K562 (cell line): Measurements from ENCODE around the gene TBL2. TPM values are rescaled to one million over a fixed set of nuclear protein-coding genes. Genes with fewer than 3 reads are reported as not detected.
A peak's percentile ranks its signal among the peaks of the same experiment; 100 is the strongest.

Experiments
- ATAC-seq: fragments of 200-7000 bp; cut with Tn5 transposase; 3 replicates; pipeline ENCODE4 v1.9.1; 2020; ENCODE audit warnings: moderate library complexity
- BruUV-seq: library from RNA; stranded (reverse); fragments of 400-500 nt; replicated peaks from 2 replicates; lab custom pipeline; 2021; lab: Mats Ljungman, UMichigan
- CTCF ChIA-PET: fragments of 300-600 bp; formaldehyde crosslinking; extraction: SDS; loops from one replicate; lab custom pipeline; 2021; ENCODE audit warnings: low intra/inter-chr PET ratio; lab: Yijun Ruan, JAX
- POLR2A ChIA-PET: fragments of 300-600, 350-650 bp; sonication (Branson Sonifier 250); formaldehyde crosslinking; extraction: SDS; loops from one replicate; lab custom pipeline; 2021; ENCODE audit warnings: antibody characterized with exemption, inconsistent platforms; lab: Yijun Ruan, JAX
- DNase-seq, 4 experiments: peaks; one replicate each; pipeline versions ENCODE4 v3.0.0 to v3.0.0-alpha.2; 2011 to 2018; ENCODE audit warnings: low spot score in 3 of 4, mixed read lengths in 3 of 4; ENCODE audit errors: extremely low read depth in 1 of 4
- FAIRE-seq: peaks from 2 replicates; lab custom pipeline; 2011; peaks lifted over from hg19 to GRCh38; lab: Jason Lieb, UNC
- H2AFZ ChIP-seq: 2 replicates; pipeline ENCODE4 v1.6.0; 2011; ENCODE audit warnings: low read depth, low read length, control low read depth, inconsistent platforms
- H3K27ac ChIP-seq: fragments of 200-600 bp; 3 replicates; pipeline ENCODE4 v1.8.0; 2011; ENCODE audit warnings: low read depth, mild to moderate bottlenecking, control low read depth, inconsistent platforms, low read length, moderate library complexity, mixed read lengths; ENCODE audit errors: extremely low read depth
- H3K27me3 ChIP-seq, 2 experiments: fragments of 300-600 bp in 1 of 2; 2 replicates in 1 of 2; 3 replicates in 1 of 2; pipeline versions ENCODE4 v1.6.0 to v1.8.0; 2011; ENCODE audit warnings: inconsistent platforms in 2 of 2, low read length in 2 of 2, mild to moderate bottlenecking in 1 of 2, mixed read lengths in 1 of 2, moderate library complexity in 1 of 2; ENCODE audit not compliant: control insufficient read depth in 2 of 2, insufficient read depth in 2 of 2
- H3K36me3 ChIP-seq: fragments of 300-600 bp; 3 replicates; pipeline ENCODE4 v1.8.0; 2011; ENCODE audit warnings: mild to moderate bottlenecking, low read length, inconsistent platforms; ENCODE audit not compliant: control insufficient read depth, insufficient read depth
- H3K4me1 ChIP-seq, 2 experiments: fragments of 200-600 bp in 1 of 2; replicated peaks in 1 of 2; 2 replicates in 1 of 2; 3 replicates in 1 of 2; pipeline versions ENCODE4 v1.5.1 to v1.8.0; 2011; ENCODE audit warnings: inconsistent platforms in 2 of 2, low read length in 2 of 2, mild to moderate bottlenecking in 1 of 2, mixed read lengths in 1 of 2, moderate library complexity in 1 of 2; ENCODE audit not compliant: control insufficient read depth in 2 of 2, insufficient read depth in 2 of 2
- H3K4me2 ChIP-seq: 2 replicates; pipeline ENCODE4 v1.6.1; 2011; ENCODE audit warnings: low read length, control low read depth, inconsistent platforms, mixed read lengths; ENCODE audit not compliant: insufficient read depth
- H3K4me3 ChIP-seq: fragments of 200-600 bp; sonication (generic), shearing (Covaris generic); 2 replicates; pipeline ENCODE4 v1.5.1; 2016; ENCODE audit warnings: control low read depth, inconsistent platforms
- H3K79me2 ChIP-seq: fragments of 200-600 bp; 3 replicates; pipeline ENCODE4 v1.8.0; 2011; ENCODE audit warnings: low read length, inconsistent platforms; ENCODE audit not compliant: control insufficient read depth, insufficient read depth
- H3K9ac ChIP-seq, 2 experiments: 2 replicates each; pipeline versions ENCODE4 v1.6.0 to v1.6.1; 2011; ENCODE audit warnings: low read depth in 2 of 2, low read length in 2 of 2, control low read depth in 1 of 2, inconsistent platforms in 1 of 2, mild to moderate bottlenecking in 1 of 2, mixed read lengths in 1 of 2; ENCODE audit not compliant: insufficient read depth in 1 of 2
- H3K9me1 ChIP-seq: one replicate; pipeline ENCODE4 v1.6.0; 2011; ENCODE audit warnings: inconsistent platforms, mild to moderate bottlenecking, low read length, moderate library complexity; ENCODE audit not compliant: control insufficient read depth, insufficient read depth
- H3K9me3 ChIP-seq: replicated peaks from 2 replicates; pipeline ENCODE4 v1.5.1; 2011; ENCODE audit warnings: low read depth, low read length, inconsistent platforms; ENCODE audit not compliant: control insufficient read depth, insufficient read depth
- H4K20me1 ChIP-seq: replicated peaks from 2 replicates; pipeline ENCODE4 v1.6.1; 2011; ENCODE audit warnings: low read length, inconsistent platforms, mixed read lengths; ENCODE audit not compliant: control insufficient read depth, insufficient read depth
- CEBPG ChIP-seq, 3 experiments: fragments of 200-800 bp in 1 of 3; sonication (Bioruptor generic) in 1 of 3; sonication (generic) in 1 of 3; formaldehyde crosslinking in 1 of 3; IDR thresholded peaks in 2 of 3; conservative IDR thresholded peaks in 1 of 3; 2 replicates each; pipeline versions ENCODE4 v1.6.1 to v1.8.0; 2016 to 2022; ENCODE audit warnings: missing compliant biosample characterization in 2 of 3, missing genetic modification characterization in 2 of 3, mild to moderate bottlenecking in 1 of 3, missing genetic modification reagents in 1 of 3
- FOXK1 ChIP-seq: sonication (generic); formaldehyde crosslinking; IDR thresholded peaks from 2 replicates; pipeline ENCODE4 v1.8.0; 2022; ENCODE audit warnings: missing genetic modification reagents, mild to moderate bottlenecking, borderline replicate concordance
- HIVEP1 ChIP-seq: fragments of 250-450 bp; sonication (Bioruptor Pico); IDR thresholded peaks from 2 replicates; pipeline ENCODE4 v1.4.0; 2020; ENCODE audit warnings: mild to moderate bottlenecking
- HMBOX1 ChIP-seq: sonication (generic); IDR thresholded peaks from 2 replicates; pipeline ENCODE4 v1.6.1; 2016
- NCOA1 ChIP-seq: fragments of 450-650 bp; IDR thresholded peaks from 2 replicates; pipeline ENCODE4 v1.6.1; 2016; ENCODE audit warnings: low read depth
- SMARCC2 ChIP-seq: fragments of 450-650 bp; IDR thresholded peaks from 2 replicates; pipeline ENCODE4 v1.6.1; 2017; ENCODE audit warnings: antibody characterized with exemption, moderate library complexity, mild to moderate bottlenecking, low read depth
- SRSF3 ChIP-seq: fragments of 200-400 bp; formaldehyde crosslinking; IDR thresholded peaks from 2 replicates; pipeline ENCODE4 v1.6.1; 2016; ENCODE audit warnings: mild to moderate bottlenecking, low read length, moderate library complexity; ENCODE audit not compliant: insufficient read depth
- THAP7 ChIP-seq: fragments of 250-450 bp; sonication (Bioruptor Pico); IDR thresholded peaks from 2 replicates; pipeline ENCODE4 v1.5.0; 2021
- TRIM24 ChIP-seq, 2 experiments: fragments of 450-650 bp; IDR thresholded peaks; 2 replicates each; pipeline ENCODE4 v1.6.1; 2016
- ZBTB34 ChIP-seq: fragments of 250-450 bp; sonication (Bioruptor Pico); IDR thresholded peaks from 2 replicates; pipeline ENCODE4 v1.8.0; 2021; ENCODE audit warnings: mild to moderate bottlenecking, moderate library complexity
- ZBTB43 ChIP-seq: sonication (generic); formaldehyde crosslinking; IDR thresholded peaks from 2 replicates; pipeline ENCODE4 v1.8.0; 2023; ENCODE audit warnings: mild to moderate bottlenecking, missing genetic modification reagents
- ZNF121 ChIP-seq: sonication (generic); formaldehyde crosslinking; conservative IDR thresholded peaks from 2 replicates; pipeline ENCODE4 v1.8.0; 2022; ENCODE audit warnings: missing genetic modification reagents
- ZNF592 ChIP-seq: fragments of 450-650 bp; IDR thresholded peaks from 2 replicates; pipeline ENCODE4 v1.6.1; 2017; ENCODE audit warnings: antibody characterized with exemption, mild to moderate bottlenecking
- ZNF764 ChIP-seq: fragments of 250-450 bp; sonication (Bioruptor Pico); IDR thresholded peaks from 2 replicates; pipeline ENCODE4 v1.4.0; 2020; ENCODE audit warnings: low read depth, mild to moderate bottlenecking, moderate library complexity
- WGBS: fragments of 100-300 bp; shearing (Covaris generic); methylation state at CpG from one replicate; pipeline ENCODE4 v1.1.6; 2016; ENCODE audit warnings: low coverage, mixed read lengths; ENCODE audit not compliant: insufficient coverage; ENCODE audit errors: missing lambda C conversion rate; 5-methylcytosine and 5-hydroxymethylcytosine counted together
- in situ Hi-C: fragments of 300-500 bp; cut with MboI; formaldehyde crosslinking; loops from 4 replicates; pipeline ENCODE4 v1.15.0; 2018; ENCODE audit warnings: inconsistent platforms, mixed read lengths
- intact Hi-C: fragments of 100-400 bp; cut with micrococcal nuclease; formaldehyde crosslinking; loops from 2 replicates; pipeline ENCODE4 v1.14.2; 2022
- polyA plus RNA-seq, 8 experiments: library from polyadenylated mRNA; depleted of rRNA in 4 of 8; stranded (reverse) in 5 of 8; unstranded in 3 of 8; fragments of >200 nt; fragmentation: Nextera tagmentation in 2 of 8; fragmentation: Illumina TruSeq in 1 of 8; extraction: Ambion mirVana in 2 of 8; extraction: Trizol in 1 of 8; gene quantifications; 2 replicates each; pipeline versions ENCODE4 v1.2.1 to v1.2.3, GENCODE V29; 2011 to 2014; ENCODE audit warnings: inconsistent platforms in 1 of 8, missing spikeins in 1 of 8
- total RNA-seq, 7 experiments: library from RNA; depleted of rRNA in 6 of 7; stranded (reverse); fragments of >200 nt in 6 of 7; fragmentation: Illumina TruSeq in 2 of 7; extraction: Trizol in 2 of 7; gene quantifications; 2 replicates each; pipeline versions ENCODE4 v1.2.1 to v1.2.3, GENCODE V29; 2011 to 2021; ENCODE audit warnings: low replicate concordance in 1 of 7

TBL2 gene
- total and polyA plus RNA-seq, 9 of the 15 experiments (the other 6 are each of a cell fraction or from before 2014, with no cell fraction given), result 2.5 to 123 (median 49.2) TPM

GRCh38 chr7:73536479-73536878, 41.9 kb downstream of the TBL2 start:
- WGBS, result 80% methylated on average over 5 of the region's 5 CpGs
- TSS peak; percentile 43 for BruUV-seq
- POLR2A ChIA-PET, result interaction anchor here (0.6 to 1.1 kb wide), 2 partner anchors 14 to 20 kb away, joined by 3 to 6 read pairs; partner anchors contain the start of gene BAZ1B
- TF ChIP-seq HMBOX1 (no peak), ZBTB43 (CRISPR knock-in tag) (no peak), FOXK1 (CRISPR knock-in tag) (no peak), ZNF764 (CRISPR knock-in tag) (no peak), THAP7 (no peak), SRSF3 (no peak), SMARCC2 (no peak), ZNF121 (no peak), CEBPG (CRISPR knock-in tag; IDR thresholded peaks at IDR 0.05) (no peak), CEBPG (tag; conservative IDR thresholded peaks at IDR 0.05 in 1 of 2, IDR thresholded peaks at IDR 0.05 in 1 of 2) (no peak), NCOA1 (no peak), ZNF592 (no peak), TRIM24 (IDR thresholded peaks at IDR 0.05) (no peak), HIVEP1 (CRISPR knock-in tag) (no peak), ZBTB34 (no peak)

More at GRCh38 chr7:73536479-73536878, 41.9 kb downstream of the TBL2 start:
- Histone ChIP-seq H3K27me3 (no peaks in the 10 kb centered on the region), H3K4me3 (no peak overlapping the region), H4K20me1 (no peaks in the 10 kb centered on the region; the same call in 1 of the 2 replicates), H2AFZ (no peak overlapping the region), H3K9me1 (no peaks in the 10 kb centered on the region), H3K9me3 (no peaks in the 10 kb centered on the region), H3K27ac (no peak overlapping the region), H3K36me3 (peaks cover 56% of the 10 kb centered on the region; the same call in 2 of the 3 replicates), H3K9ac (0 out of 4 replicates have a peak overlapping the region, but pooled peaks of 1 of the 2 experiments have one; percentile 23), H3K4me2 (no peak overlapping the region), H3K4me1 (no peaks in the 10 kb centered on the region), H3K79me2 (no peaks in the 10 kb centered on the region)
- ATAC-seq, result no peak
- CTCF ChIA-PET, result no interaction called here
- intact Hi-C loops, result no loop called here
- peak in 2 of 4 experiments; percentile 11 to 13 for DNase-seq
- in situ Hi-C loops, result no loop called here
- peak; percentile 29 for FAIRE-seq
